H1 (cell line): ENCODE data around the gene NUP58. TPM values are rescaled to one million over a fixed set of nuclear protein-coding genes. Genes with fewer than 3 reads are reported as not detected.

ENCODE experiments used
- CTCF ChIA-PET: fragments of 300-600 bp; sonication (Branson Sonifier 250); formaldehyde crosslinking; loops from one replicate; lab custom pipeline; 2021; ENCODE audit not compliant: partially characterized antibody; lab: Charles Lee
- POLR2A ChIA-PET: fragments of 300-600 bp; sonication (Branson Sonifier 250); formaldehyde crosslinking; loops from one replicate; lab custom pipeline; 2021; ENCODE audit warnings: inconsistent platforms; ENCODE audit not compliant: partially characterized antibody; lab: Charles Lee
- DNase-seq, 2 experiments: peaks; one replicate each; pipeline versions ENCODE4 v3.0.0 to v3.0.0-alpha.2; 2010 to 2022; ENCODE audit warnings: low spot score in 2 of 2, low read depth in 1 of 2, mixed read lengths in 1 of 2
- FAIRE-seq: peaks from 2 replicates; lab custom pipeline; 2011; peaks lifted over from hg19 to GRCh38; lab: Jason Lieb, UNC
- H2AFZ ChIP-seq: 2 replicates; pipeline ENCODE4 v1.8.1; 2012; ENCODE audit warnings: low read length, inconsistent platforms
- H2AK5ac ChIP-seq: 2 replicates; pipeline ENCODE4 v1.6.1; 2013; ENCODE audit warnings: low read depth, low read length
- H2BK120ac ChIP-seq: replicated peaks from 2 replicates; pipeline ENCODE3; 2013; ENCODE audit warnings: low read depth, low read length, inconsistent platforms
- H2BK12ac ChIP-seq: 2 replicates; pipeline ENCODE4 v1.6.1; 2013; ENCODE audit warnings: low read depth, low read length
- H2BK15ac ChIP-seq: 2 replicates; pipeline ENCODE4 v1.6.1; 2013; ENCODE audit warnings: low read length
- H2BK20ac ChIP-seq: 2 replicates; pipeline ENCODE4 v1.6.1; 2013; ENCODE audit warnings: low read length
- H2BK5ac ChIP-seq: 2 replicates; pipeline ENCODE4 v1.6.1; 2013; ENCODE audit warnings: low read depth, low read length
- H3K14ac ChIP-seq: 2 replicates; pipeline ENCODE4 v1.6.1; 2013; ENCODE audit warnings: inconsistent platforms; ENCODE audit not compliant: insufficient read length
- H3K18ac ChIP-seq: 2 replicates; pipeline ENCODE4 v1.6.1; 2013; ENCODE audit warnings: low read length; ENCODE audit errors: extremely low read depth
- H3K23ac ChIP-seq: 2 replicates; pipeline ENCODE4 v1.6.1; 2013; ENCODE audit warnings: inconsistent platforms; ENCODE audit not compliant: insufficient read length
- H3K23me2 ChIP-seq: 2 replicates; pipeline ENCODE4 v1.6.1; 2013; ENCODE audit warnings: low read depth, low read length
- H3K27ac ChIP-seq: 2 replicates; pipeline ENCODE4 v1.6.1; 2011; ENCODE audit warnings: low read depth, low read length, inconsistent platforms
- H3K27me3 ChIP-seq, 4 experiments: replicated peaks in 1 of 4; 1 replicate in 1 of 4; 2 replicates in 3 of 4; pipeline versions ENCODE4 v1.6.1 to v1.8.1; 2011 to 2013; ENCODE audit warnings: low read length in 3 of 4, mild to moderate bottlenecking in 3 of 4, inconsistent platforms in 2 of 4, mixed read lengths in 2 of 4, moderate library complexity in 1 of 4; ENCODE audit not compliant: control insufficient read depth in 3 of 4, insufficient read depth in 3 of 4; ENCODE audit errors: extremely low read depth in 1 of 4
- H3K36me3 ChIP-seq, 4 experiments: 2 replicates each; pipeline versions ENCODE4 v1.6.1 to v1.8.1; 2011 to 2013; ENCODE audit warnings: mild to moderate bottlenecking in 4 of 4, low read length in 3 of 4, moderate library complexity in 2 of 4, control low read depth in 1 of 4, inconsistent platforms in 1 of 4; ENCODE audit not compliant: insufficient read depth in 4 of 4, control insufficient read depth in 2 of 4
- H3K4ac ChIP-seq: replicated peaks from 2 replicates; pipeline ENCODE3; 2013; ENCODE audit warnings: low read length, low read depth, mixed read lengths, inconsistent platforms; ENCODE audit not compliant: insufficient read length
- H3K4me1 ChIP-seq, 4 experiments: replicated peaks in 1 of 4; 1 replicate in 1 of 4; 2 replicates in 3 of 4; pipeline versions ENCODE4 v1.6.1 to v1.8.1; 2011 to 2013; ENCODE audit warnings: low read length in 3 of 4, inconsistent platforms in 2 of 4, mixed read lengths in 1 of 4; ENCODE audit not compliant: insufficient read depth in 4 of 4, control insufficient read depth in 3 of 4
- H3K4me2 ChIP-seq, 2 experiments: 2 replicates each; pipeline versions ENCODE4 v1.6.1 to v1.8.1; 2011 to 2013; ENCODE audit warnings: low read depth in 2 of 2, low read length in 2 of 2, control low read depth in 1 of 2, inconsistent platforms in 1 of 2, mild to moderate bottlenecking in 1 of 2; ENCODE audit not compliant: insufficient read depth in 1 of 2
- H3K4me3 ChIP-seq, 4 experiments: fragments of 200-600, 300-600 bp in 1 of 4; sonication (generic), shearing (Covaris generic), sonication (Bioruptor Twin) in 1 of 4; 2 replicates each; pipeline versions ENCODE4 v1.5.1 to v1.8.1; 2011 to 2016; ENCODE audit warnings: low read length in 4 of 4, low read depth in 3 of 4, control low read depth in 2 of 4, inconsistent platforms in 2 of 4, mild to moderate bottlenecking in 2 of 4, mixed read lengths in 1 of 4, moderate library complexity in 1 of 4; ENCODE audit not compliant: insufficient read depth in 2 of 4; ENCODE audit errors: extremely low read depth in 1 of 4
- H3K56ac ChIP-seq: replicated peaks from 2 replicates; pipeline ENCODE3; 2013; ENCODE audit warnings: low read depth, mild to moderate bottlenecking, mixed read lengths, low read length, inconsistent platforms; ENCODE audit not compliant: insufficient read length
- H3K79me1 ChIP-seq: 2 replicates; pipeline ENCODE4 v1.6.1; 2013; ENCODE audit warnings: low read depth, low read length, control low read depth
- H3K79me2 ChIP-seq, 2 experiments: 2 replicates each; pipeline versions ENCODE4 v1.6.1 to v1.8.1; 2012 to 2013; ENCODE audit warnings: low read length in 2 of 2, mild to moderate bottlenecking in 2 of 2, inconsistent platforms in 1 of 2; ENCODE audit not compliant: insufficient read depth in 2 of 2, control insufficient read depth in 1 of 2
- H3K9ac ChIP-seq, 4 experiments: replicated peaks in 1 of 4; 1 replicate in 1 of 4; 2 replicates in 3 of 4; pipeline versions ENCODE4 v1.6.1 to v1.8.1; 2011 to 2013; ENCODE audit warnings: low read depth in 3 of 4, low read length in 3 of 4, control low read depth in 2 of 4, mild to moderate bottlenecking in 2 of 4, moderate library complexity in 2 of 4, inconsistent platforms in 1 of 4; ENCODE audit errors: extremely low read depth in 1 of 4
- H3K9me3 ChIP-seq, 2 experiments: 2 replicates each; pipeline versions ENCODE4 v1.6.1 to v1.8.1; 2012 to 2013; ENCODE audit warnings: mild to moderate bottlenecking in 2 of 2, moderate library complexity in 2 of 2, control low read depth in 1 of 2, inconsistent platforms in 1 of 2, low read depth in 1 of 2, low read length in 1 of 2, mixed read lengths in 1 of 2; ENCODE audit not compliant: insufficient read depth in 2 of 2
- H4K20me1 ChIP-seq, 2 experiments: replicated peaks in 1 of 2; 2 replicates each; pipeline versions ENCODE3 to v1.8.1; 2011 to 2013; ENCODE audit warnings: inconsistent platforms in 2 of 2, low read length in 2 of 2, mild to moderate bottlenecking in 1 of 2; ENCODE audit not compliant: insufficient read depth in 2 of 2, control insufficient read depth in 1 of 2
- H4K5ac ChIP-seq: 2 replicates; pipeline ENCODE4 v1.6.1; 2013; ENCODE audit warnings: low read length, low read depth, mixed read lengths, inconsistent platforms; ENCODE audit not compliant: insufficient read length
- H4K8ac ChIP-seq: 2 replicates; pipeline ENCODE4 v1.8.0; 2013; ENCODE audit warnings: mild to moderate bottlenecking, moderate library complexity, low read length, inconsistent platforms; ENCODE audit not compliant: insufficient read depth; ENCODE audit errors: extremely low read depth
- H4K91ac ChIP-seq: replicated peaks from 2 replicates; pipeline ENCODE3; 2013; ENCODE audit warnings: low read length, mixed read lengths, inconsistent platforms; ENCODE audit not compliant: insufficient read length
- ASH2L ChIP-seq: fragments of 200-600, 300-600 bp; sonication (generic); IDR thresholded peaks from one replicate; pipeline ENCODE4 v1.7.1; 2017; ENCODE audit warnings: low read length
- BACH1 ChIP-seq: IDR thresholded peaks from 2 replicates; pipeline ENCODE4 v1.6.1; 2012; ENCODE audit warnings: low read length, improper control_type of control experiment
- BCL11A ChIP-seq, 2 experiments: IDR thresholded peaks; one replicate each; pipeline ENCODE4 v1.6.1; 2011; ENCODE audit warnings: low read depth in 2 of 2, low read length in 2 of 2, mild to moderate bottlenecking in 2 of 2
- BRCA1 ChIP-seq: IDR thresholded peaks from 2 replicates; pipeline ENCODE4 v1.6.1; 2012; ENCODE audit warnings: low read depth, low read length, improper control_type of control experiment
- CHD2 ChIP-seq: IDR thresholded peaks from 2 replicates; pipeline ENCODE4 v1.6.1; 2012; ENCODE audit warnings: low read length, improper control_type of control experiment
- EGR1 ChIP-seq: IDR thresholded peaks from 2 replicates; pipeline ENCODE4 v1.6.1; 2011; ENCODE audit warnings: low read depth, low read length, borderline replicate concordance
- FOSL1 ChIP-seq: IDR thresholded peaks from 2 replicates; pipeline ENCODE4 v1.6.1; 2011; ENCODE audit warnings: mild to moderate bottlenecking, low read depth, low read length, moderate library complexity; ENCODE audit not compliant: insufficient read depth
- KDM4A ChIP-seq: IDR thresholded peaks from one replicate; pipeline ENCODE4 v1.7.1; 2012; ENCODE audit warnings: low read depth, mild to moderate bottlenecking, moderate library complexity, low read length, inconsistent platforms; ENCODE audit not compliant: severe bottlenecking
- MAFK ChIP-seq: IDR thresholded peaks from 2 replicates; pipeline ENCODE4 v1.6.1; 2012; ENCODE audit warnings: low read depth, mild to moderate bottlenecking, improper control_type of control experiment, low read length
- MAX ChIP-seq: IDR thresholded peaks from 2 replicates; pipeline ENCODE4 v1.6.1; 2012; ENCODE audit warnings: inconsistent platforms
- RNF2 ChIP-seq: fragments of 200-900, 300-1000 bp; sonication (generic); IDR thresholded peaks from 2 replicates; pipeline ENCODE4 v1.7.1; 2016; ENCODE audit warnings: borderline replicate concordance, low read depth, mild to moderate bottlenecking, antibody characterized with exemption, low read length; ENCODE audit not compliant: poor library complexity, severe bottlenecking; ENCODE audit errors: missing control alignments
- SIX5 ChIP-seq: IDR thresholded peaks from 2 replicates; pipeline ENCODE4 v1.6.1; 2011; ENCODE audit warnings: mild to moderate bottlenecking, low read depth, low read length
- SRF ChIP-seq: IDR thresholded peaks from 2 replicates; pipeline ENCODE4 v1.6.1; 2011; ENCODE audit warnings: mild to moderate bottlenecking, low read depth, low read length, moderate library complexity
- USF2 ChIP-seq: IDR thresholded peaks from 2 replicates; pipeline ENCODE4 v1.6.1; 2011; ENCODE audit warnings: low read length, improper control_type of control experiment
- WGBS, 2 experiments: shearing (Covaris generic) in 1 of 2; methylation state at CpG; one replicate each; pipeline versions ENCODE4 v1.1.6 to v1.1.7; 2013 to 2015; ENCODE audit warnings: low lambda C conversion rate in 2 of 2, mixed read lengths in 2 of 2, inconsistent platforms in 1 of 2, low coverage in 1 of 2, missing lambda C conversion rate in 1 of 2; ENCODE audit not compliant: insufficient replicate concordance in 2 of 2, insufficient coverage in 1 of 2, insufficient read length in 1 of 2; ENCODE audit errors: extremely low coverage in 1 of 2, missing lambda C conversion rate in 1 of 2; 5-methylcytosine and 5-hydroxymethylcytosine counted together
- polyA plus RNA-seq, 7 experiments: library from polyadenylated mRNA; depleted of rRNA in 3 of 7; stranded (reverse) in 5 of 7; unstranded in 2 of 7; fragments of >200 nt in 5 of 7; fragments of 200-250 nt in 2 of 7; gene quantifications; 1 replicate in 5 of 7; 2 replicates in 1 of 7; 4 replicates in 1 of 7; pipeline versions ENCODE4 v1.2.1 to v1.2.3, GENCODE V29; 2011 to 2013; ENCODE audit warnings: missing spikeins in 2 of 7, mixed read lengths in 2 of 7
- total RNA-seq: library from RNA; stranded (reverse); fragmentation: NEBNext Ultra II Directional; extraction: Animal tissue kit (Norgen Biotek cat#: 25700); gene quantifications from 2 replicates; pipeline ENCODE4 v1.2.1, GENCODE V29; 2021

Gene NUP58
- total and polyA plus RNA-seq, 2 of the 8 experiments (the other 6 are each of a cell fraction or from before 2014, with no cell fraction given) = 35.0 to 53.8 TPM

- Histone ChIP-seq H4K20me1 (peaks cover 0 to 4% of the 10 kb centered on the region in 2 experiments), H2AK5ac (no peak overlapping the region), H3K36me3 (peaks cover 9 to 70% (median 29%) of the 10 kb centered on the region in 4 experiments), H2BK120ac (no peak overlapping the region), H3K4me3 (no peak overlapping the region), H3K18ac (no peak overlapping the region), H3K4ac (no peak overlapping the region), H3K56ac (no peak overlapping the region), H3K4me1 (no peaks in the 10 kb centered on the region), H4K91ac (no peak overlapping the region), H2AFZ (no peak overlapping the region), H3K23ac (no peak overlapping the region), H3K27ac (no peak overlapping the region), H3K14ac (no peak overlapping the region), H2BK5ac (no peak overlapping the region), H3K79me1 (no peaks in the 10 kb centered on the region), H3K27me3 (no peaks in the 10 kb centered on the region), H3K79me2 (0 out of 4 replicates have a peak, but pooled peaks cover 0 to 3% of the 10 kb centered on the region in 2 experiments), H2BK15ac (no peak overlapping the region), H3K4me2 (no peak overlapping the region), H3K23me2 (no peaks in the 10 kb centered on the region), H4K5ac (no peak overlapping the region), H3K9me3 (no peaks in the 10 kb centered on the region), H3K9ac (no peak overlapping the region), H2BK12ac (no peak overlapping the region), H4K8ac (no peak overlapping the region), H2BK20ac (no peak overlapping the region)
- POLR2A ChIA-PET = interaction anchor here (1.3 to 1.6 kb wide), 2 partner anchors 9 to 10 kb away, joined by 3 to 4 read pairs; no protein-coding TSS in a partner anchor
- 83% methylated on average over 1 of the region's 1 CpG; no CpG with 5 or more reads in 1 of the 2 experiments for WGBS, 2 experiments
- DNase-seq = no peak
- no peak for FAIRE-seq
- CTCF ChIA-PET = no interaction called here
- TF ChIP-seq BCL11A (IDR thresholded peaks at IDR 0.05; ENCODE audit: low read depth in 2 of 2, low read length in 2 of 2) (no peak), EGR1 (no peak), BRCA1 (no peak), USF2 (no peak), SRF (no peak), KDM4A (no peak), ASH2L (no peak), SIX5 (no peak), RNF2 (no peak), BACH1 (no peak), MAX (no peak), CHD2 (no peak), FOSL1 (no peak), MAFK (no peak)
Measured at GRCh38 chr13:25319771-25320170, 18.3 kb downstream of the NUP58 start.
